SK-N-SH (cell line): Measurements from ENCODE around the gene MATN4.

ENCODE experiments used
- FOXM1 ChIP-seq: IDR thresholded peaks from 2 replicates; pipeline ENCODE4 v1.4.0; 2012; ENCODE audit warnings: low read depth, mild to moderate bottlenecking
- RCOR1 ChIP-seq: fragments of 150-350 bp; IDR thresholded peaks from 2 replicates; pipeline ENCODE4 v1.6.1; 2017; ENCODE audit warnings: antibody characterized with exemption, low read length
- RFX5 ChIP-seq: IDR thresholded peaks from 2 replicates; pipeline ENCODE4 v1.6.1; 2012; ENCODE audit warnings: mild to moderate bottlenecking, improper control_type of control experiment, low read length
- TEAD4 ChIP-seq: IDR thresholded peaks from 2 replicates; pipeline ENCODE4 v1.4.0; 2012; ENCODE audit warnings: mild to moderate bottlenecking, borderline replicate concordance; ENCODE audit not compliant: insufficient read depth

DNA sequence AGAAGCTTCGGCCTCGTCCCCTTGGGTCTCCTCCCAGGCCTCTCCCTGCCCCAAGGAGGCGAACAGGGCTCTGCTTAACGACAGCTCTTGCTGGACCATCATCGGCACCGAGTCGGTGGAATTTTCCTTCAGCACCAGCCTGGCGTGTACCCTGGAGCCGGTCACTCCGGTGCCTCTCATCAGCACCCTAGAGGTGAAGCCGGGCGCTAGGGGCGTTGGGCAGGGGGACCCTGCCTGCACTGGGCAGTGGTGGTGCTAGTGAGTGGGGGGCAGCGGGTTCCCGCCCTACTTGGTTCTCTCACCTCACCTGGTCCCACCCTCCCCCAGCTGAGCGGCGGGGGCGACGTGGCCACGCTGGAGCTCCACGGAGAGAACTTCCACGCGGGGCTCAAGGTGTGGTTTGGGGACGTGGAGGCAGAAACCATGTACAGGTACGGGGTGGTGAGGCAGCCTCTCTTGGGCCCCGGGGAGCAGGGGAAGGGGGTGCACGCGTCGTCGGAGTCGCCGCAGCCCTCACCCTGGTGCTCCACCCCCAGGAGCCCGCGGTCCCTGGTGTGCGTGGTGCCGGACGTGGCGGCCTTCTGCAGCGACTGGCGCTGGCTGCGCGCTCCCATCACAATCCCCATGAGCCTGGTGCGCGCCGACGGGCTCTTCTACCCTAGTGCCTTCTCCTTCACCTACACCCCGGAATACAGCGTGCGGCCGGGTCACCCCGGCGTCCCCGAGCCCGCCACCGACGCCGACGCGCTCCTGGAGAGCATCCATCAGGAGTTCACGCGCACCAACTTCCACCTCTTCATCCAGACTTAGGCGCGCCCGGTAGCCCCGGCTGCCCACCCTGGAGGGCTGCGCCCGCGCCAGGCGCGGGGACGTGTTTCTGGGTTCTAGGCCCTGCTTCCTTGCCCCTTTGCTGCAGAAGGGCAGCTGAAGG lies 8.3 kb upstream of the MATN4 start:
- TF ChIP-seq FOXM1 (no peak), RFX5 (no peak), TEAD4 (no peak), RCOR1 (no peak)
